Activated naive CD4-positive, alpha-beta T cell treated with anti-CD3 and anti-CD28 coated beads for 36 hours (primary cell): ENCODE data around the gene ANGPTL4. TPM values are rescaled to one million over a fixed set of nuclear protein-coding genes. Genes with fewer than 3 reads are reported as not detected.

ENCODE experiments used
- CTCF ChIA-PET: fragments of 350-600 bp; sonication (Branson Sonifier 250); formaldehyde crosslinking; loops from one replicate; lab custom pipeline; 2021; ENCODE audit warnings: antibody characterized with exemption; lab: Charles Lee
- DNase-seq: peaks from one replicate; pipeline ENCODE4 v3.0.0-alpha.2; 2020
- H3K27ac Mint-ChIP-seq: one replicate; pipeline ENCODE4 v1.8.0; 2021; ENCODE audit warnings: mild to moderate bottlenecking, mixed read lengths
- H3K27me3 Mint-ChIP-seq: one replicate; pipeline ENCODE4 v1.8.0; 2021; ENCODE audit warnings: low read depth, mixed read lengths
- H3K36me3 Mint-ChIP-seq: one replicate; pipeline ENCODE4 v1.8.0; 2021; ENCODE audit warnings: low read depth, mixed read lengths
- H3K4me1 Mint-ChIP-seq: one replicate; pipeline ENCODE4 v1.8.0; 2021; ENCODE audit warnings: low read depth, mixed read lengths
- H3K4me3 Mint-ChIP-seq: one replicate; pipeline ENCODE4 v1.8.0; 2021; ENCODE audit warnings: mild to moderate bottlenecking, moderate library complexity, mixed read lengths
- H3K9me3 Mint-ChIP-seq: one replicate; pipeline ENCODE4 v1.8.0; 2021; ENCODE audit warnings: mixed read lengths
- intact Hi-C: fragments of 100-400 bp; cut with micrococcal nuclease; formaldehyde crosslinking; loops from one replicate; pipeline ENCODE4 v1.15.1; 2023
- total RNA-seq, 2 experiments: library from RNA; stranded (reverse); gene quantifications; one replicate each; pipeline ENCODE4 v1.2.3, GENCODE V29; 2021

The ANGPTL4 gene
- total RNA-seq, 2 experiments from 2014 or later, result not detected

DNA sequence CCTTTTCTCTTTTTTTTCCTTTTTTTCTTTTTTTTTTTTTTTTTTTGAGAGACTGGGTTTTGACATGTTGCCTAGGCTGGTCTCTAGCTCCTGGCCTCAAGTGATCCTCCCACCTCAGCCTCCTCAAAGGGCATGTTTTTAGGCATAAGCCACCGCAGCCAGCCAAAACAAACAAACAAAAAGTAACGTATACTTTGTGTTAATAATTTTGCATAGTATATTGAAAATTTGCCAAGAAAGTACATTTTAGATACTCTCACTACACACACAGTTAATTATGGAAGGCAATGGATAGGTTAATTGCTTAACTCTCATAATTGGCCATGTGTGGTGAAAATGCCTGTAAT, 24.6 kb downstream of the ANGPTL4 start:
- CTCF ChIA-PET, result interaction anchor here (2.0 kb wide), 1 partner anchor 53 kb away, joined by 7 read pairs; no protein-coding TSS in a partner anchor
- H3K9me3 Mint-ChIP-seq, result no peaks in the 10 kb centered on the region
- no peak overlapping the region for H3K27ac Mint-ChIP-seq
- intact Hi-C loops, result no loop called here
- peaks cover 4% of the 10 kb centered on the region for H3K36me3 Mint-ChIP-seq
- no peaks in the 10 kb centered on the region for H3K27me3 Mint-ChIP-seq
- H3K4me3 Mint-ChIP-seq, result no peak overlapping the region
- no peak for DNase-seq
- peaks cover 27% of the 10 kb centered on the region for H3K4me1 Mint-ChIP-seq

DNA sequence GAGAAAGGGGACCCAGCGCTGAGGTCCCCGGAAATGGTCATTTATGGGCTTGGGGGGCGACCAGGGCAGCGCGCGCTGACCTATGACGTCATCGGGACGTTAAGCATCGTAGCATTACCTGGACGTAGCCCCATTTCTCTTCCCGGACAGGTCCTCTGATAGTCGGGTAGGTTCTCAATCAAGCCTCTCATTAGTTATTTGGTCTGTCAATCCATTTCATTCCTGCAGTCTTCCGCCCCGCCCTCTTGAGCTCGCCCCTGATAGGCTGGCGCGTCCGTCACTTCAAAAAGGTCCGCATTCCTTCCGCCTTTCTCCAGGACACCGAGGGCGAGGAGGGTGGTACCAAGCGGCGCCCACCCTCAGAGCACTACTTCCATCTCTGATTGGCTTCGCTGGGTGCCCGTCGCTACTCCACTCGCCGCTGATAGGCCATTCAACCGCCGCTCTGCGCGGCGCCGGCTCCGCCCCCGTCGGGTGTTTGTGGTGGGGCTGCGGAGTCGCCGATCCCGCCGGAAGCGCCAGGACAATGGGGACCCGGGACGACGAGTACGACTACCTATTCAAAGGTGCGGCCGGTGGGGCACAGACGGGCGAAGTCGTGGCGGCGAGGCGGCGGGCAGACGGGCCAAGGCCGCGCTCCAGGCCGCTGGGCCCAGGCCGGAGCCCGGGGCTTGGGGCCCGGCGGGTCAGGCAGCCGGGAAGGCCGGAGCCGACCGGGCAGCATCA, 26.1 kb downstream of the ANGPTL4 start, which contains the start of gene RAB11B:
Gene RAB11B (plus strand): TSS at position 470 of the 726 bp plus-strand sequence. CDS start 57 bp downstream, at position 527.
- H3K9me3 Mint-ChIP-seq, result no peaks in the 10 kb centered on the region
- intact Hi-C loops, result loop anchor here (1.0 to 5.0 kb wide), 6 partner anchors 23 to 442 kb away; partner anchors contain the start of genes MARCHF2, MBD3L1, NDUFA7 and RPS28
- peaks cover 25% of the 10 kb centered on the region for H3K4me1 Mint-ChIP-seq
- DNase-seq, result peak; percentile 100
- peak within 1 kb of the TSS; percentile 96 for H3K27ac Mint-ChIP-seq
- H3K4me3 Mint-ChIP-seq, result peak within 1 kb of the TSS; percentile 93
- peaks cover 4% of the 10 kb centered on the region for H3K36me3 Mint-ChIP-seq
- CTCF ChIA-PET, result interaction anchor here (0.6 to 6.6 kb wide), 3 partner anchors 36 to 93 kb away, joined by 3 to 41 read pairs (median 7); no protein-coding TSS in a partner anchor
- H3K27me3 Mint-ChIP-seq, result no peaks in the 10 kb centered on the region

- CTCF ChIA-PET, result interaction anchor here (0.6 to 6.6 kb wide), 4 partner anchors 23 to 92 kb away, joined by 3 to 41 read pairs (median 6); partner anchors contain the start of gene MARCHF2
- intact Hi-C loops, result loop anchor here (1.0 to 5.0 kb wide), 6 partner anchors 23 to 442 kb away; partner anchors contain the start of genes MARCHF2, MBD3L1, NDUFA7 and RPS28
- DNase-seq, result peak; percentile 96
- Mint-ChIP-seq H3K27me3 (no peaks in the 10 kb centered on the region), H3K27ac (peak overlapping the region; percentile 70), H3K9me3 (no peaks in the 10 kb centered on the region), H3K4me3 (peak overlapping the region; percentile 61), H3K36me3 (peaks cover 4% of the 10 kb centered on the region), H3K4me1 (peaks cover 25% of the 10 kb centered on the region)
Observed at GRCh38 chr19:8390617-8390981, 26.6 kb downstream of the ANGPTL4 start.

- no peaks in the 10 kb centered on the region for H3K9me3 Mint-ChIP-seq
- DNase-seq, result no peak
- H3K27ac Mint-ChIP-seq, result peak overlapping the region; percentile 78
- CTCF ChIA-PET, result interaction anchor here (0.6 to 6.6 kb wide), 4 partner anchors 22 to 138 kb away, joined by 3 to 41 read pairs (median 4); partner anchors contain the start of gene MARCHF2
- H3K36me3 Mint-ChIP-seq, result peaks cover 4% of the 10 kb centered on the region
- intact Hi-C loops, result loop anchor here (5.0 kb wide), 1 partner anchor 124 kb away; no protein-coding TSS in a partner anchor
- H3K4me1 Mint-ChIP-seq, result peaks cover 30% of the 10 kb centered on the region
- H3K4me3 Mint-ChIP-seq, result peak overlapping the region; percentile 61
- no peaks in the 10 kb centered on the region for H3K27me3 Mint-ChIP-seq
Observed at GRCh38 chr19:8391198-8392016, 27.5 kb downstream of the ANGPTL4 start.

- peaks cover 36% of the 10 kb centered on the region for H3K4me1 Mint-ChIP-seq
- H3K36me3 Mint-ChIP-seq, result no peaks in the 10 kb centered on the region
- CTCF ChIA-PET, result interaction anchor here (0.6 to 6.6 kb wide), 3 partner anchors 38 to 139 kb away, joined by 3 to 41 read pairs (median 3); no protein-coding TSS in a partner anchor
- no peaks in the 10 kb centered on the region for H3K9me3 Mint-ChIP-seq
- intact Hi-C loops, result loop anchor here (5.0 kb wide), 1 partner anchor 125 kb away; no protein-coding TSS in a partner anchor
- DNase-seq, result no peak
- H3K4me3 Mint-ChIP-seq, result peak overlapping the region; percentile 29
- peak overlapping the region; percentile 78 for H3K27ac Mint-ChIP-seq
- no peaks in the 10 kb centered on the region for H3K27me3 Mint-ChIP-seq
Observed at GRCh38 chr19:8392017-8392591, 28.1 kb downstream of the ANGPTL4 start.

DNA sequence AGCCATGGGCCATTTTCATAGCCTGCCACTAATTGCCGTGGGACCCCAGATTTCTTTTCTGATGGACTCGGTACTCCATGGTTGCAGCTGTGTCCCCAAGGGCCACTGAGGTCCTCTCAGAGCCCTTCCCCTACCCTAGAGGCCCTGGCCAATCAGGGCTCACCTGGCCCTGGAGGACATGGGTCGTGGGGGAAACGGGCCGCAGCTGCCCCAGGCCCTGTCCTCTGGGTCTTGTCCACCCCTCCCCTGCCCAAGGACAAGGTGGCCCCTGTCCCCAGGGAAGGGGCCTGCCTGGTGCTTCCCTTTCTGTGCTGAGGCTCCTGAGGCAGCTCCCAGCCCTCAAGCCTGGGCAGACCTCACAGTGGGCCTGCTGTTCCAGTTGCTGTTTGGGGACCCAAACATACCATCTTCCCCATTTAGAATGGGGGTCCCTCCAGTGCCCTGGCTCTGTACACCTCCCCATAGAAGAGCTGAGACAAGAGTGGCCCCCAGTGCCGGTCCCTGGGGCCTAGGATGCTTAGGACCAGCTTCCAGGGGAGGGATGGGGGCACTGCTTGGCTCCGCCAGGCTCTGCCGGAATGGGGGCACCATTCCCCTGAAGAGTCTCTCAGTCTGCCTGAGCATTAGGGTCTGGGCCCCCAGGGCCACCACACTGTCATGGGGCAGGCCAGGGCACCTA, 29.4 kb downstream of the ANGPTL4 start:
- intact Hi-C loops, result loop anchor here (5.0 kb wide), 1 partner anchor 126 kb away; no protein-coding TSS in a partner anchor

GRCh38 chr19:8393871-8394250, 29.9 kb downstream of the ANGPTL4 start:
- no peaks in the 10 kb centered on the region for H3K9me3 Mint-ChIP-seq
- H3K27me3 Mint-ChIP-seq, result no peaks in the 10 kb centered on the region
- DNase-seq, result no peak
- no peaks in the 10 kb centered on the region for H3K36me3 Mint-ChIP-seq
- intact Hi-C loops, result loop anchor here (5.0 kb wide), 1 partner anchor 127 kb away; no protein-coding TSS in a partner anchor
- H3K4me1 Mint-ChIP-seq, result peaks cover 39% of the 10 kb centered on the region
- H3K4me3 Mint-ChIP-seq, result no peak overlapping the region
- no peak overlapping the region for H3K27ac Mint-ChIP-seq
- CTCF ChIA-PET, result interaction anchor here (1.4 to 6.6 kb wide), 2 partner anchors 26 to 40 kb away, joined by 4 to 41 read pairs; no protein-coding TSS in a partner anchor

More for the DNA sequence above, 29.4 kb downstream of the ANGPTL4 start:
- CTCF ChIA-PET, result interaction anchor here (1.4 to 6.6 kb wide), 2 partner anchors 25 to 40 kb away, joined by 4 to 41 read pairs; no protein-coding TSS in a partner anchor
- H3K4me3 Mint-ChIP-seq, result no peak overlapping the region
- H3K27me3 Mint-ChIP-seq, result no peaks in the 10 kb centered on the region
- H3K4me1 Mint-ChIP-seq, result peaks cover 39% of the 10 kb centered on the region
- H3K9me3 Mint-ChIP-seq, result no peaks in the 10 kb centered on the region
- no peak overlapping the region for H3K27ac Mint-ChIP-seq
- no peaks in the 10 kb centered on the region for H3K36me3 Mint-ChIP-seq
- DNase-seq, result no peak

- Mint-ChIP-seq H3K4me1 (peaks cover 37% of the 10 kb centered on the region), H3K36me3 (peaks cover 3% of the 10 kb centered on the region), H3K9me3 (no peaks in the 10 kb centered on the region), H3K27ac (no peak overlapping the region), H3K4me3 (no peak overlapping the region), H3K27me3 (no peaks in the 10 kb centered on the region)
- CTCF ChIA-PET, result interaction anchor here (6.6 kb wide), 1 partner anchor 42 kb away, joined by 41 read pairs; no protein-coding TSS in a partner anchor
- no peak for DNase-seq
- intact Hi-C loops, result loop anchor here (1.0 kb wide), 1 partner anchor 41 kb away; no protein-coding TSS in a partner anchor
Observed at GRCh38 chr19:8395621-8396082, 31.7 kb downstream of the ANGPTL4 start.

GRCh38 chr19:8396185-8396562, 32.2 kb downstream of the ANGPTL4 start:
- intact Hi-C loops, result loop anchor here (1.0 kb wide), 1 partner anchor 42 kb away; no protein-coding TSS in a partner anchor
- H3K36me3 Mint-ChIP-seq, result peaks cover 3% of the 10 kb centered on the region

DNA sequence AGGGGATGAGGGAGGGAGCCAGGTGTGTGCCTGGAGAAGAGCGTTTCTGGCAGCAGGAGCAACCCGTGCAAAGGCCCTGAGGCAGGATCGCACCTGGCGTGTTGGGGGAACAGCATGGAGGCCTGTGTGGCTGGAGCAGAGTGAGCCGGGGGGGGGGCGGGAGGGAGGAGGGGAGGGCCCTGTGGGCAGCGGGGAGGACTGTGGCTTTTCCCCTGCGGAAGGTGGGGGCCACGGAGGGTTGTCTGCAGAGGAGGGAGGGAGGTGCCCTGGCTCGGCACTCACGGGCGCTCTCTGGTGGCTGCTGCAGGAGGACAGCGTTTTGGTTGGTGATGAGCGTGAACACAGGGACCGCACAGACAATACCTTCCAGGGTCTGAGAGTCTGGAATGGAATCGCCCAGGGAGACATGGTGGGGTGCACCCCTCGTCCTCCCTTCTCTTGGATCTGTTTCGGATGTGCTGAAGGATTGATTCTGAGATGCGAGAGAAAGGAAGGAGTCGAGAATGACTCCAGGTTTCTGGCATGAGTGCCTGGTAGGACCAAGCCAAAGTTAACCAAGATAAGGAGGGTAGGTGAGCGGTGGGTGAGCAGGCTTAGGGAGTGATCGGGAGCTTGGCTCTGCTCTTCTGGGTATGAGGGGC, 32.7 kb downstream of the ANGPTL4 start:
- no peak overlapping the region for H3K27ac Mint-ChIP-seq
- no peaks in the 10 kb centered on the region for H3K27me3 Mint-ChIP-seq
- no peaks in the 10 kb centered on the region for H3K9me3 Mint-ChIP-seq
- peaks cover 3% of the 10 kb centered on the region for H3K36me3 Mint-ChIP-seq
- CTCF ChIA-PET, result interaction anchor here (0.5 to 6.6 kb wide), 4 partner anchors 43 to 60 kb away, joined by 3 to 41 read pairs (median 19); no protein-coding TSS in a partner anchor
- DNase-seq, result peak; percentile 80
- intact Hi-C loops, result loop anchor here (1.0 kb wide), 1 partner anchor 42 kb away; no protein-coding TSS in a partner anchor
- no peak overlapping the region for H3K4me3 Mint-ChIP-seq
- peaks cover 29% of the 10 kb centered on the region for H3K4me1 Mint-ChIP-seq

More at GRCh38 chr19:8396185-8396562, 32.2 kb downstream of the ANGPTL4 start:
- Mint-ChIP-seq H3K9me3 (no peaks in the 10 kb centered on the region), H3K4me3 (no peak overlapping the region), H3K27ac (no peak overlapping the region), H3K4me1 (peaks cover 32% of the 10 kb centered on the region), H3K27me3 (no peaks in the 10 kb centered on the region)
- DNase-seq, result no peak
- CTCF ChIA-PET, result interaction anchor here (0.5 to 6.6 kb wide), 2 partner anchors 42 to 60 kb away, joined by 3 to 41 read pairs; no protein-coding TSS in a partner anchor
